Fibroblast of lung (primary cell): ENCODE data around the gene LRRC37A. TPM values are rescaled to one million over a fixed set of nuclear protein-coding genes. Genes with fewer than 3 reads are reported as not detected.
"Not testable (repeated sequence)": the region's sequence is repeated elsewhere in the genome, so short reads cannot be mapped to it uniquely, and the experiment has no call there.

Experiments used
- DNase-seq, 2 donors: peaks; one replicate each; pipeline versions ENCODE4 v3.0.0 to v3.0.0-alpha.2; 2010; ENCODE audit warnings: low read depth in 2 of 2
- H2AFZ ChIP-seq: 2 replicates; pipeline ENCODE4 v1.5.1; 2012; ENCODE audit warnings: low read length, control low read depth, inconsistent platforms
- H3K27ac ChIP-seq: 2 replicates; pipeline ENCODE4 v1.5.1; 2011; ENCODE audit warnings: low read length, control low read depth; ENCODE audit not compliant: insufficient read depth
- H3K27me3 ChIP-seq: 2 replicates; pipeline ENCODE4 v1.5.1; 2011; ENCODE audit warnings: mild to moderate bottlenecking, low read length; ENCODE audit not compliant: control insufficient read depth, insufficient read depth
- H3K36me3 ChIP-seq: 2 replicates; pipeline ENCODE4 v1.5.1; 2011; ENCODE audit warnings: low read length; ENCODE audit not compliant: control insufficient read depth, insufficient read depth
- H3K4me1 ChIP-seq: 2 replicates; pipeline ENCODE4 v1.5.1; 2011; ENCODE audit warnings: low read length; ENCODE audit not compliant: control insufficient read depth, insufficient read depth; ENCODE audit errors: extremely low read depth
- H3K4me2 ChIP-seq: 2 replicates; pipeline ENCODE4 v1.5.1; 2011; ENCODE audit warnings: low read length, control low read depth; ENCODE audit not compliant: insufficient read depth; ENCODE audit errors: extremely low read depth
- H3K4me3 ChIP-seq, 4 experiments: fragments of 200-600 bp in 1 of 4; sonication (generic) in 1 of 4; replicated peaks in 1 of 4; 2 replicates each; pipeline ENCODE4 v1.5.1; 2011 to 2016; ENCODE audit warnings: low read length in 4 of 4, low read depth in 3 of 4, mild to moderate bottlenecking in 3 of 4, control low read depth in 2 of 4, inconsistent platforms in 1 of 4, mixed read lengths in 1 of 4; ENCODE audit not compliant: insufficient read depth in 1 of 4; ENCODE audit errors: control extremely low read depth in 1 of 4
- H3K79me2 ChIP-seq: 2 replicates; pipeline ENCODE4 v1.5.1; 2012; ENCODE audit warnings: mild to moderate bottlenecking, low read length, inconsistent platforms; ENCODE audit not compliant: control insufficient read depth, insufficient read depth
- H3K9ac ChIP-seq: 2 replicates; pipeline ENCODE4 v1.5.1; 2011; ENCODE audit warnings: mild to moderate bottlenecking, low read length, control low read depth; ENCODE audit not compliant: insufficient read depth
- H3K9me3 ChIP-seq: 2 replicates; pipeline ENCODE4 v1.5.1; 2012; ENCODE audit warnings: low read depth, low read length; ENCODE audit not compliant: control insufficient read depth, insufficient read depth
- H4K20me1 ChIP-seq: 2 replicates; pipeline ENCODE4 v1.5.1; 2011; ENCODE audit warnings: low read length; ENCODE audit not compliant: control insufficient read depth, insufficient read depth; ENCODE audit errors: extremely low read depth
- CTCF ChIP-seq, 2 donors: IDR thresholded peaks in 1 of 2; conservative IDR thresholded peaks in 1 of 2; 1 replicate in 1 of 2; 2 replicates in 1 of 2; pipeline ENCODE4 v1.5.1; 2011 to 2012; ENCODE audit warnings: low read length in 2 of 2, control low read depth in 1 of 2, inconsistent platforms in 1 of 2, low read depth in 1 of 2, mild to moderate bottlenecking in 1 of 2
- EZH2 ChIP-seq: IDR thresholded peaks from 2 replicates; pipeline ENCODE4 v1.5.1; 2012; ENCODE audit warnings: low read length, control low read depth, mild to moderate bottlenecking; ENCODE audit errors: missing control alignments
- polyA plus RNA-seq, 2 donors: library from polyadenylated mRNA; depleted of rRNA in 1 of 2; stranded (reverse) in 1 of 2; unstranded in 1 of 2; fragments of >200 nt; gene quantifications; 2 replicates each; pipeline ENCODE4 v1.2.1, GENCODE V29; 2011 to 2012; ENCODE audit warnings: missing spikeins in 1 of 2
- total RNA-seq: library from RNA; depleted of rRNA; stranded (reverse); fragments of >200 nt; gene quantifications from 2 replicates; pipeline ENCODE4 v1.2.1, GENCODE V29; 2014

The LRRC37A gene
- total and polyA plus RNA-seq, 2 donors (not counting 1 experiment from before 2014, with no cell fraction given), result 0.45 to 2.5 TPM

- Histone ChIP-seq H3K4me2 (no peak overlapping the region), H3K27me3 (peaks cover 8% of the 10 kb centered on the region), H3K4me3 (no peak overlapping the region), H3K79me2 (no peaks in the 10 kb centered on the region), H3K36me3 (no peaks in the 10 kb centered on the region), H3K9me3 (no peaks in the 10 kb centered on the region), H4K20me1 (no peaks in the 10 kb centered on the region), H3K9ac (no peak overlapping the region), H3K4me1 (no peaks in the 10 kb centered on the region), H2AFZ (no peak overlapping the region), H3K27ac (no peak overlapping the region)
- no peak for DNase-seq
- TF ChIP-seq EZH2 (no peak), CTCF (conservative IDR thresholded peaks at IDR 0.05 in 1 of 2, IDR thresholded peaks at IDR 0.05 in 1 of 2; ENCODE audit: low read depth in 1 of 2, low read length in 2 of 2) (no peak)
Observed at GRCh38 chr17:46273541-46274236, 21.2 kb upstream of the LRRC37A start.

- Histone ChIP-seq H3K27ac (no peak overlapping the region), H4K20me1 (no peaks in the 10 kb centered on the region), H3K27me3 (peaks cover 8% of the 10 kb centered on the region), H3K4me1 (no peaks in the 10 kb centered on the region), H2AFZ (no peak overlapping the region), H3K4me2 (no peak overlapping the region), H3K9ac (no peak overlapping the region), H3K79me2 (no peaks in the 10 kb centered on the region), H3K36me3 (no peaks in the 10 kb centered on the region), H3K4me3 (no peak overlapping the region), H3K9me3 (no peaks in the 10 kb centered on the region)
- TF ChIP-seq CTCF (conservative IDR thresholded peaks at IDR 0.05 in 1 of 2, IDR thresholded peaks at IDR 0.05 in 1 of 2; ENCODE audit: low read depth in 1 of 2, low read length in 2 of 2), result no peak
- TF ChIP-seq EZH2, result no peak
- no peak for DNase-seq
Observed at GRCh38 chr17:46274238-46274637, 20.7 kb upstream of the LRRC37A start.

- not testable (repeated sequence) for H3K9ac ChIP-seq, H3K9me3 ChIP-seq, DNase-seq, H3K27ac ChIP-seq, H2AFZ ChIP-seq, H3K36me3 ChIP-seq, H4K20me1 ChIP-seq, H3K4me3 ChIP-seq, H3K27me3 ChIP-seq, H3K4me1 ChIP-seq, H3K4me2 ChIP-seq, H3K79me2 ChIP-seq
Observed at GRCh38 chr17:46276728-46277479, 18.0 kb upstream of the LRRC37A start.

- H4K20me1 ChIP-seq, H3K4me3 ChIP-seq, H3K79me2 ChIP-seq, H3K4me1 ChIP-seq, H3K4me2 ChIP-seq, H3K36me3 ChIP-seq, DNase-seq, H3K9me3 ChIP-seq, H2AFZ ChIP-seq, H3K9ac ChIP-seq, H3K27ac ChIP-seq, H3K27me3 ChIP-seq: not testable (repeated sequence)
Observed at GRCh38 chr17:46281336-46281735, 13.6 kb upstream of the LRRC37A start.

- not testable (repeated sequence) for H3K79me2 ChIP-seq, DNase-seq, H3K27ac ChIP-seq, H3K9me3 ChIP-seq, H4K20me1 ChIP-seq, H3K4me1 ChIP-seq, H3K4me3 ChIP-seq, H3K4me2 ChIP-seq, H3K27me3 ChIP-seq, H3K9ac ChIP-seq, H3K36me3 ChIP-seq, H2AFZ ChIP-seq
Observed at GRCh38 chr17:46282635-46283034, 12.3 kb upstream of the LRRC37A start.
